Activated CD4-positive, alpha-beta T cell treated with anti-CD3 and anti-CD28 coated beads, Interleukin-10, Interleukin-2, amounts not matched to agents 100 ng/mL and 50 ng/mL, durations not matched to agents 16 hours and 8 hours (primary cell): ENCODE data around the gene CUEDC1.
"Not testable (repeated sequence)": the region's sequence is repeated elsewhere in the genome, so short reads cannot be mapped to it uniquely, and the experiment has no call there.

Source experiments
- DNase-seq: peaks from one replicate; pipeline ENCODE4 v3.0.0-alpha.2; 2020

The CUEDC1 gene

DNA sequence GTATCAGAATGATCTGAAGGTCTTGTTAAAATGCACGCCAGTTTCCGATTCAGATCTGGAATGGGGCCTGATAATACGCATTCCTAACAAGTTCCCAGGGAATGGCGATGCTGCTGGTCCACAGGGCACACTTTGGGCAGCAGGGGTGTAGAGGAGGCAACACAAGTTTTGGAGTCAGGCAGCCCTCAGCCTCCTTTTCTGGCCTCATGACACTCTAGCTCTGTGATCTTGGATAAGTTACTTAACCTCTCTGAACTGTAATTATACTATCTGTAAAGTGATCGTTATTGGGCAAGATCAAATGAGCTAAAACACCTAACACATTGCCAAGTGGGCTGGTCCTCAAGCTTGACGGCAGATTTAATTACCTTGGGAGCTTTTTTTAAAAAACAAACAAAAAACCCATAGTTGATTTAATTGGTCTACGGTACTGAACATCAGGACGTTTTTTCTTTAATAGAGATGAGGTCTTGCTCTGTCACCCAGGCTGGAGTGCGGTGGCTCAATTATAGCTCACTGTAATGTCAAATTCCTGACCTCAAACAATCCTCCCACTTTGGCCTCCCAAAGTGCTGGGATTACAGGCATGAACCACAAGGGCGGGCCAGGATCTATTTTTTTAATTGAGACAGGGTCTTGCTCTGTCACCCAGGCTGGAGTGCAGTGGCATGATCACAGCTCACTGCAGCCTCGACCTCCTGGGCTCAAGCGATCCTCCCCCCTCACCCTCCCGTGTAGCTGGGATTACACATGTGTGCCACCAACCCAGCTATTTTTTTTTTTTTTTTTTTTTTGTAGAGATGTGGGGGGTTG, 95.4 kb downstream of the CUEDC1 start:
- DNase-seq = no peak

DNA sequence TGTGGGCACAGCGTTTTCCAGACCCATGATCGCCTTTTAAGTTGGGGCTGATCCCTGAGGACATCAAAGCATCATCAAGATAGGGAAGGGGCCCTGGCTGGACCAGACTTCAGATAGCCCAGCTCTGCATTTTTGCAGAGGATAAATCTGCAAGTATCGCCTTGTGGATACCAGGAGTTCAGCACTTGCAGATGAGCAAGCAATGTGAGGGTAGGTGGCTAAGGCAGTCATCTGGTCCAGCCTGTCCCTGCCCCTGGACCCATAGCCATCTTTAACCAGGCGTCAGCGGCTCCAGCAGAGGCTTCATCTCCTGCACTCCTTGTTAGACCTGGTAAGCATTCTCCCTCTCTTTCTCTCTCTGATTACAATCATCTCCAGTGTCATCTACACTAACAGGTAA, 96.4 kb downstream of the CUEDC1 start:
- no peak for DNase-seq

DNA sequence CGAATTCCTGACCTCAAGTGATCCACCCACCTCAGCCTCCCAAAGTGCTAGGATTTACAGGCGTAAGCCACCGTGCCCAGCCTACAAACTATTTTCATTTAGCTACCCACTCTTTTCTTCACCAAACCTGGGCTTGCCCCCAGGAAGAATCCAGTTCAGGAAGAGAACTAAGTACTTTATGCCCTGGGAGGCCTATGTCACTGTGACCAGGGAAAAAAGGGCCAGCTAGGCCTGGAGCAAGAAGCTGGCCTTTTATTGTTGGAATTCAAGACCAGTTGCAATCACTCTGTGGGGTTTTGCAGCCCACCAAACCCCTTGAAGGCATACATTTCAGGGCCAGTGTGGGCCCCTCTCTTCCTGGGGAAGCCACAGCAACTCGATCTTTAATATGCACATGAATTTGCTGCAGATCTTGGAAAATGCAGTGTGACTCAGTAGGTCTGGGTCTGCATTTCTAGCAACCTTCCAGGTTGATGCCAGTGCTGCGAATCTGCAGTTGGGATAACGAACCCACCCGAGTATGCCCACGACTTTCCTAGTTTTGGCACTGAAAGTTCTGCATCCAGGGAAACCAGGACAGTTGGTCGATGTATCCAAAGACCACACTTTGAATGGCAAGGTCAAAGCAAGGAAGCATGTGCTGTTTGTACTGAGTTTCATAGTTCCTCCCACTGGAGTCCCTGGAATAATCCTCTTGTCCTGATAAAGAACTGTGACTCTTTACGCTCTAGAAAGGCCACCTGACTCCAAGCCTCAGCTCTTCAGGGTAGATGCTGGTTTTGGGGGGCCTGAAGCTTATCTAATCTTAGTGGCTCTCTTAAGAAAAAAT, 98.2 kb downstream of the CUEDC1 start:
- DNase-seq = no peak

DNA sequence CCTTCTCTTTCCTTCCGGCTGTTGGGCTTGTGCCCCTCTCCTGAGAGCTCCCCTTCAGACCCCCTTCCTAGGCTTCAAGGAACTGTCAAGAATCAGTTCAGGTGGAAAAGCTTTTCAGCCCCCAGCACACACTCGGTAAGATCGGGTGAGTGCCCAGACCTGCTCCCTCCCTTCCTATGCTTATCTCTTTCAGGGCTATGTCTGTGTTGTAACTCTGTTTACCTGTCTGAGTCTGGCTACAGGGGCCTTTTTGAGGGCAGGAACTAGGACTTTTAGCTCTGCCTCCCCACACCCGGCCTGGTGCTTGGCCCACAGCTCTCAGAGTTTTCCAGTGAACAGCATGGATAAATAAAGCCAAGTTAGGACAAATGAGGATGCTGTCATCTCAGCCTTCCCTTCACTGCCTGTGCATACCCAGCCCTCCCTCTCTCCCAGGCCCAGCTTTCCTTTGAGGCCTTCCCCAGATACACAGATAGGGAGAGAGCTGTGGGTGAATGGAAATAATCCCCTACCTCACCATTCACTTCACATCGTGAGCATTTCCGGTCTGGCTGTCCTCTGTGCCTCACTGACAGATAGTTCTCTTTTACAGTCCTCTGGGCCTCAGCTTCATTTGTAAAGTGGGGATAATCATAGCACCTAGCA, 99.7 kb downstream of the CUEDC1 start:
- DNase-seq = no peak

DNA sequence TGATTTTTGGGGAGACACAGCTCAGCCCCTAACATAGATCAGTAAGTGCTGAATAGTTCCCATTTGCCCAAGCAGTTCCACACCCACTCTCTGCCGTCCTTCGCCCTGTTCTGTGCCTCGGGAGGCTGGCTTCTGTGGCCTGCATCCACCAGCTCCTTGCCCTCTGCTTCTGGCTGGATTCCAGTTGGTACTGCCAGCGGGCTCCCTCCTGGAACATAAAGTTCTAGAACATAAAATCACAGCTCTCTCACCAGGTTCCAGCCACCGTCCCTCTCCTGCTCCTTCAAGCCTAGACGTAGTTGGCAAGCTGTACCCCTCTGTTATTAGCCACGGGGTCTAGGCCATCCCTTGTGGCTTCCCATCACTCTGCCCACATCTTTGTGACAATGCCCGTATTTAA, 101.5 kb downstream of the CUEDC1 start:
- no peak for DNase-seq

DNA sequence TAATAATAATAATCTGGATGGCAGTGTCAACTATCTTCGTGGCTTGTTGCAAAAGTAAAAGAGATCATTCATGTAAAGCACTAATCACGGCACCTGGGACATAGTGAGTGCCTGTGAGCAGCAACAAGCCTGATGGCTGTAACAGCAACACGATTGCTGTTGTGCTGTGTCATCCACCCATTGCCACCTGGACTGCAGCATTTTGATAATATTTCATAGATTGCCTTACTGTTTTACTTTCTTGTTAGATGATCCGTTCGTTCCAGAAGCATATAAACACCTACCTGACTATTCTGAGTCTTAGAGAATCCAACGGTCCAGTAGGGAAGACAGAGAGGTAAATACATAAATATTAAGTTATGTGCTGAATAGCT, 102.3 kb downstream of the CUEDC1 start:
- no peak for DNase-seq

DNA sequence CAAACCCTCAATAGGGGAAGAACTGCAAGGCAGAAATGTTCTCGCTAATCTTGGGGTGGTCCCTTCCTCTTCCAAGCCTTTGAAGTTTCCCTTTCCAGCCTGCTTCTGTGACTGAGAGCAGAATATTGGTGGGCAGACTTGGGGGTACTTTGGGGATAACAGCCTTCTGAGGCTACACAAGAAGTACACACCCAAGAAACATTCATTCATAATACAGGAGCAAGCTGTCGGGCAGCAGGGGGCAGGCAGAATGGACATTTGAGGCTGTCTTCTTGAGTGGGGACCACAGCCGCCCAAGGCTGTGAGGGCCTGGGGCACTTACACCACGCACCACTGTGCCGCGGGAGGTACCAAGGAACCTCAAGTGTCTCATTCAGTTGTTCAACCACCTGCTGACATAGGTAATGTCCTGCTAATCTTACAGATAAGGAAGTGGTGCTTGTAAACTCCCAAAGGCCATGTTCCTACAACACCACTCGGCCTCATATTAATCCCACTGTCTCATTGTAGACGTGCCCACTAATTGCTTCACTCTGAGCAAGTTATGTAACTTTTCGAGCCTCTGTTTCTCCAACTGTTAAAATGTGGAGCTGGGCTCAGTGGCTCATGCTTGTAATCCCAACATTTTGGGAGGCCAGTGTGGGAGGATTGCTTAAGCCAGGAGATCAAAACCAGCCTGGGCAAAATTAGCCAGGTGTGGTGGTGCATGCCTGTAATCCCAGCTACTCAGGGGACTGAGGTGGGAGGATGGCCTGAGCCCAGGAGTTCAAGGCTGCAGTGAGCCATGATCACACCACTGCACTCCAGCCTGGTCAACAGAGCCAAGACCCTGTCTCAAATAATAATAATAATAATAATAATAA, 102.9 kb downstream of the CUEDC1 start:
- no peak for DNase-seq

DNA sequence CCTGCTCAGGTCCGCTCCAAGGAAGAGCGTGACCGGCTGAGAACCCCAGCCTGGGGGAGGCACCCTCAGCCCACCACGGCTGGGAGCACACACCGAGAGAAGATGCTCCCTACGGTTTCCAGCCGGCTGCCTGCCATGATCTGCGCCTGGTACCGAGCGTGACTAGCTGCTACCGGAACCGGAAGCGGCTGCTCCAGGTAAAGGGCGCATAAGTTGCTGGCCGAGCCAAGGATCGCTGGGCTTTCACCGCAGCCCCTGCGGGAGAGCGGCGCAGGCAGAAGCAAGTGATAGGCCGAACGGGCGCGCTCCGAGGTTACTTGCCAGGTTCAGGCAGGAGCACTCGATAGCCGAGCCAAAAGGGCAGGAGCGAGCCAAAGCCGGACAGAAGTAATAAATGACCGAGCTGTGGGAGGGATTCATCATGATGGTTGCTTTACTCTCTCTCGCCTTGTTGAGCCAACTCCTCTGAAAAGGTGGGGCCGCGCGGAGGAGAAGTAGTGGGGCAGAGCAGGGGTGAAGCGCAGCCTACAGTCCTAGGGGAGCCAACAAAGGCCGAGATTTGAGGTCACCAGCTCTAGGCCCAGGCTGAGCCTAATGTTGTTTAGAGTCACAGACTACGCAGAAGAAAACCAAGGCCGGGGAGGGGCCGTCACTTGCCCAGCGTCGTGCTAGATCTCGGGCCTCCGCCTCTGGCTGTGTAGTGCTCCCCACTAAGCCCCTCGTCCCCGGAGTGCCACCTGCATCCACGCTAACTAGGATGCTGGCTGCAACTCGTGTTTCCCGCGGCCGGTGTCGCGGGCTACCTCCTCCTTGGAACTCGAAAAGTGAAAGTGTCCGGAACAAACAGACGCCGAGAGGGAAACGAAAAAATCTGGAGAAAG, 105.1 kb downstream of the CUEDC1 start, which contains the start of gene MRPS23:
Gene MRPS23 (minus strand): TSS at position 171 of the 881 bp plus-strand sequence. CDS start 34 bp downstream, at position 137.
- peak; percentile 98 for DNase-seq

DNA sequence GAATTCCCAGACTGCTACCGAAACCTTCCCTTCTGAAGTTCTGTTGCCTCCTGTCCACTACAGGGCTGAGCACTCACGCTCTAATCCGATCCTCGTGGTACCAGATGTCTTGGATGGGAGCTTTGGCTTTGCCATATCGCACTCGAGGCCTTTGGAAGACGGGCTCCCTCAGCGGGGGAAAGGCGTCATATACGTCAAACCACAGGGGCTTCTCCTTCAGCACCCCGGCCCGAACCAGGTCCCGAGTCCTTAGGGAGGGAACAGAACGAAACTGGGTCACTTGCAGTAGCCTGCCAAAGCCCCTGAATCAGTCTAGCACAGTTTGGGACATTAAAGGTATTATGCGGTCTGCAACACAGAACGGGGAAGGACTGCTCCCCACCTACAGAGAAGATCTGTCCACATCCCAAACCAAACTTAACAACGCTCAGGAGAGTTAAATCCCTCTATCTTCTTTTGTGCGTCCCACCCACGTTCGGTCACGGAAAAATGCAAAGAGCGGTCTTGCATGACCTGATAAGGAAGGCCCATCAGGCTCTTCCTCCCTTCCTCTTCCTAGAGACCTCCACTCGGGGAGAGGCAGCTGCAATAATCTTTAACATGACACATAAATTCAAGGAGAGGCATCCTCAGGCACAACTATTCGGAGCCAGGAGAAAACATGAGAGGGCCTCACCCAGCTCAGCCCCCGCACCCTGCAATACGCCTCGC, 105.9 kb downstream of the CUEDC1 start:
- DNase-seq = no peak

DNA sequence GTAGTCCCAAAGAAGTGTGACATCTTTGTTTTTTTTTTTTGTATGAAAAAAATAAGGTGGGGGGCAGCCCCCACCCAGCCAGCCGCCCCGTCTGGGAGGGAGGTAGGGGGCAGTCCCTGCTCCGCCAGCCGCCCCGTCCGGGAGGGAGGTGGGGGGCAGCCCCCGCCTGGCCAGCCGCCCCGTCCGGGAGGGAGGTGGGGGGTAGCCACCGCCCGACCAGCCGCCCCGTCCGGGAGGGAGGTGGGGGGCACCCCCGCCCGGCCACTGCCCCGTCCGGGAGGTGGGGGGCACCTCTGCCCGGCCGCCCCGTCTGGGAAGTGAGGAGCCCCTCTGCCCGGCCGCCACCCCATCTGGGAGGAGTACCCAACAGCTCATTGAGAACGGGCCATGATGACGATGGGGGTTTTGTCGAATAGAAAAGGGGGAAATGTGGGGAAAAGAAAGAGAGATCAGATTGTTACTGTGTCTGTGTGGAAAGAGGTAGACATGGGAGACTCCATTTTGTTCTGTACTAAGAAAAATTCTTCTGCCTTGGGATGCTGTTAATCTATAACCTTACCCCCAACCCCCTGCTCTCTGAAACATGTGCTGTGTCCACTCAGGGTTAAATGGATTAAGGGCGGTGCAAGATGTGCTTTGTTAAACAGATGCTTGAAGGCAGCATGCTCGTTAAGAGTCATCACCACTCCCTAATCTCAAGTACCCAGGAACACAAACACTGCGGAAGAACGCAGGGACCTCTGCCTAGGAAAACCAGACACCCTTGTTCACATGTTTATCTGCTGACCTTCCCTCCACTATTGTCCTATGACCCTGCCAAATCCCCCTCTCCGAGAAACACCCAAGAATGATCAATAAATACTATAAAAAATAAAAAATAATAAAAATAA, 108.9 kb downstream of the CUEDC1 start:
- DNase-seq = not testable (repeated sequence)

DNA sequence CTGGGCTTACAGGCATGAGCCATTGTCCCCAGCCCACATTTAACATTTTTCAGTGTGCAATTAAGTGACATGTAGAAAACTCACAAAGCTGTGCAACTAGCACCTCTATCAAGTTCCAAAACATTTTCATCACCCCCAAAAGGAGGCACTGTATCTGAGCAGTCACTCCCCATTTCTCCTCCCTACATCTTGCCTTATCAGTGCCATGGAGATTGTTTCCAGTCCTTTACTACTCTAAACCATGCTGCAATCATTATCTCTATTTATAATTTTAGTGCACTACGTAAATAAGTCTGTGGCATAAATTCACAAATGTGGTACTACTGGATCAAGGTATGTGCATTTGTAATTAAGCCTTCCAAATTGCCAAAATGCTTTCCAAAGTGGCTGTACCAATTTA, 112.9 kb downstream of the CUEDC1 start:
- DNase-seq = no peak

DNA sequence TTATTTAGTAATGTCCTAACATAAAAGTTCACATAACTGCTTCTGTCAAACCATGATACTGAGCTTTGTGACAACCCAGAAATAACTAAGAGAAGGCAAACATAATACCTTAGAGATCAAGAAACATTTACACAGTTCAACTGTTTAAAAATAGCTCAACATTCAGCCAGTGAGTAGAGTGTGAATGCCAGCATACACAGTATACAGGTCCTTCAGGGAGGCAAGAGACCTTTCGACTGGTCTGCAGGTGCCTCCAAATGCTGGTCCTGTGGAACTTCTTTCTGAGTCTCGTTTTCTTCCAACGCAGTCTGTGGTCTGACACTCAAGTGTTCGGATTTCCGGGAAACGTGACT, 115.7 kb downstream of the CUEDC1 start:
- no peak for DNase-seq

DNA sequence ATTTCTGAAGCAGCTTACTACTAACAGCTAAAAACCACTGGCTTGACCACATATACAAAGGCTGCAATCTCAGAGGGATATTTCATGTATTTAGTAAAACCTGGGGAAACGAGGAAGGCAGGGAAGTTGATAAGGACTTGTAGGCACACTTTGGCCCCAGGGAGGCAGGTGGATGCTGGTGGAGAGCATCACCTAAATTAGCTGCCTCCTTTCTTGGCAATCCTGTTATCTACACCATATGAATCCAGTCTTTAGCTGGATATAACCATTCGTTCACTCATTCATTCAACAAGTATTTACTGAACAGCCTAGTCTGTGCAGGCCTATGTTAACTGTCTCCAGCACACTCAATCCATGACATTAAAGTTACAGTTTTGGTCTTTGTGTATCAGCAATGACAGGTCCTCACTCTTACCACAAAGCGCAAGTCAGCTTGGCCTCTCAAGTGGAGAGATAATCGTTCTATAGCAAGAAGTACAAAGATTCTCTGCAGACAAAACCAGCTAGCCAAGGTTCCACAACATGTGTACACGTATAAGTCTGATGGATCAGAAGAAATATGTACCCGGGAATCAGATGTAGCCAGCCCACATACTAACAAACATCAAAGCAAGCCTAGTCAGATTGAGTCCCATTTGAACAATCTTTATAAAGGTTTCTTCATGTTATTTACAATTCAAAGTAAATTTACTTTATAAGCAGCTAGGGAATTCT, 116.2 kb downstream of the CUEDC1 start:
- DNase-seq = no peak

DNA sequence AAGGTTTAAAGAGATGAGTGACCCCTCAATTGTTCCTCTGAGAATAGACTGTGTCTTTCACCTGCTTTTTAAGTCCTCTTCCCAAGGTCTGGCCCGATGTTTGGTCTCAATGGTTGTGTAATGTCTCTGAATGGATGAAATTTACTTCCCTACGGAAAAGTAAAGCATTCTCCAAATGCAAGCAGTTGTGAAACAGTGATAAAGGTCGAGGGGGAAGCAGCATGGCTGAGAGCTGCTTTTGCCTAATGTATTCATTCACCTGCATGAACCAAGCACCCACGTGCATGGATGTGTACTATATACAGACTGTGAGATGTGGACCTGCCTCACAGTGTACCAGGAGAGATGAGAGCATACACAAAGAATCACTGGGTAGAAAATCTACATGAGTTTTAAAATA, 116.8 kb downstream of the CUEDC1 start:
- DNase-seq = no peak

DNA sequence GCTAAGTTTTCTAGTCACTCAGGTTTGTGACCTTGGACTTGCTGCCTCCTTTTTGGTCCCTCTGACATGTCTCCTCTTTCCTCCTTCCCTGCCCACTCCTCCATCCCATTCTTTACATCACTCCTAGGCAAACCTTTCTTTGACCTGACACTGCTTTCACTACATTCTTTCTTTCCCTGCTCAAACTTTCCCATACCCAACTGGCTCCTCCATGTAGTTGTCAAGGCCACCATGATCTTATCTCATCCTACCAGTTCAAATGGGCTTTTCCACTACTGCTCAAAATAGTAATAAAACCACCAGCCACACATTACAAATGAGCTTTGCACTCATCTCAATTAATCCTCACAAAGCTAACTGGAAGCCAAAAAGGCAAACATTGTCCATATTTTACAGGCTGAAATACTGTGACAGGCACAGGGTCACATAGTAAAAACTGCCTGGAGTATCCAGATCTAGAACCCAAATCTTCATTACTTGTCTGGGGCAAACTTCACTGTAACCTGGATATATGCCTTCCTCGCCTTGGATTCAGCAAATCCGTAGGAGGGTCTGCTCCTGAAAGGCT, 119.8 kb downstream of the CUEDC1 start:
- DNase-seq = no peak

DNA sequence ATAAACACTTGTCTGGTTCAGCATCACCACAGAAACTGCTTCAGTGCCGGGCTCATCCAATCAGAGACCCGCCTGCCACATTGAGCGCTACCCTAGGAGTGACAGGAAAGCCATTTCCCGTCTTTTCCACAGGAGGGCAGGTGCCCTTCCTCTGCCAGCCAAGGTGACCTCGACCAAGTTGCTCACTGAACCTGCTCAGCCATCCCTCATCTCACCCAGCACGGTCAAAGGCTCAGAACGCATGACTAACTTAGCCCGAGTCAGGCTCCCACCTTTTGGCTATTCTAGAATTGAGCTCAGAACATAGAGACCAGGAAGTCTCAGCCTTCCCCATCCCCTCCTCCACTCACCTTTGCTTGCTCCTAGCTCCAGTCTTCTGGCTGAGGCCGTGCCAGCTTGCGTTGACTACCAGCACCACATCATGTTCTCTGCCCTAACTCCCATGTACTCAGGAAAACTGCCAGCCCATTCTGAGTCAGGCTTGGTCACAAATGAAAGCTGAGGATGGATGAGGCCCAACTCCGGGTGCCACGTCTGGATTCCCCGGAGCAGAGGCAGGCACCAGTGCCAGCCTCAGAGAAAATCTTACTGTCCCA, 121.0 kb downstream of the CUEDC1 start:
- DNase-seq = peak; percentile 8

DNA sequence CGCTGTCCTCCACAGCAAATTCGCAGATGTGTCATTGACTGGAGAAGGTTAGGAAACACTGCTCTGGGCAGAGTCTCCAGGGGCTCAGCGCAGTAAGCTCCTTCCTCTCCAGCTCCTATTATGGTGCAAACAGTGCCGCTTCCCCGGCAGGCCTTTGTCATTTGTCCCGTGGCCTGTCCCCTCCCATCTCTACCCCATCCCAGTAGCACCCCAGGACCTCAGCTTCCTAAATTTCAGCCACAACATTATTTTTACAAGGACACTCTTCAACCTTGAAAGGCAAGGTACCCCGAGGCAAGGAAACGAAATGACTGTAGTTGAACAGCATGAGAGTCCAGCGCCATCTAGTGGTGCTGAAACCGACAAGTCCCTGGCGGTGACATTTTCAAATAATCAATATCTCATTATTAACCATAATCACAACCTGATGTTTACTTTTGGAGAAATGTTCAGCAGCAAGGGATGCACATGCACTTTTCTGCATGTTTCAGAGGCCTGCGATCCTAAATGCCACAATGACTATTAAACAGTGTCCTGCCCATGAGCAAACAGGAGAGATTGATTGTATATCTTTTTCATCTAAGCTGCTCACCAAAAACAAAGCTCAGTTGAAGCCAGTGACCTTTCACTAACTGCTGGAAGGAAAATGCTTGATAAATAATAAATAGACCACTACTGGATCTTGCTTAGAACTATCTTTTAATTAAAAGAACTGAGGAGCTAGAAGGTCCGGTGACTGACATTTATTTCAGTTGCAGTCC, 121.9 kb downstream of the CUEDC1 start:
- peak; percentile 76 for DNase-seq
